Activated CD4-positive, alpha-beta T cell treated with anti-CD3 and anti-CD28 coated beads, Interleukin-2, amount 10 ng/mL, durations not matched to agents 7 days and 5 days (primary cell): Measurements from ENCODE around the gene RPS13. TPM values are rescaled to one million over a fixed set of nuclear protein-coding genes. Genes with fewer than 3 reads are reported as not detected.
"Not testable (repeated sequence)": the region's sequence is repeated elsewhere in the genome, so short reads cannot be mapped to it uniquely, and the experiment has no call there.

Experiments
- CTCF ChIA-PET: fragments of 350-600 bp; sonication (Branson Sonifier 250); formaldehyde crosslinking; loops from one replicate; lab custom pipeline; 2021; ENCODE audit warnings: antibody characterized with exemption; lab: Charles Lee
- POLR2A ChIA-PET: fragments of 350-600 bp; sonication (Branson Sonifier 250); formaldehyde crosslinking; loops from one replicate; lab custom pipeline; 2021; ENCODE audit warnings: antibody characterized with exemption; lab: Charles Lee
- DNase-seq: peaks from one replicate; pipeline ENCODE4 v3.0.0-alpha.2; 2020
- H3K27ac Mint-ChIP-seq: one replicate; pipeline ENCODE4 v1.8.0; 2021; ENCODE audit warnings: mild to moderate bottlenecking, moderate library complexity, mixed read lengths
- H3K27me3 Mint-ChIP-seq: one replicate; pipeline ENCODE4 v1.8.0; 2021; ENCODE audit warnings: mixed read lengths
- H3K36me3 Mint-ChIP-seq: one replicate; pipeline ENCODE4 v1.8.0; 2021; ENCODE audit warnings: low read depth, mixed read lengths
- H3K4me1 Mint-ChIP-seq: one replicate; pipeline ENCODE4 v1.8.0; 2021; ENCODE audit warnings: mixed read lengths
- H3K4me3 Mint-ChIP-seq: one replicate; pipeline ENCODE4 v1.8.0; 2021; ENCODE audit warnings: mild to moderate bottlenecking, moderate library complexity, mixed read lengths
- H3K9me3 Mint-ChIP-seq: one replicate; pipeline ENCODE4 v1.8.0; 2021; ENCODE audit warnings: mixed read lengths
- total RNA-seq, 2 experiments: library from RNA; stranded (reverse); gene quantifications; one replicate each; pipeline ENCODE4 v1.2.3, GENCODE V29; 2021

The RPS13 gene
- total RNA-seq, result 1,000 to 10,000 TPM in 1 of 2 experiments, 100 to 1,000 TPM in 1; 944 to 1,094 TPM

DNA sequence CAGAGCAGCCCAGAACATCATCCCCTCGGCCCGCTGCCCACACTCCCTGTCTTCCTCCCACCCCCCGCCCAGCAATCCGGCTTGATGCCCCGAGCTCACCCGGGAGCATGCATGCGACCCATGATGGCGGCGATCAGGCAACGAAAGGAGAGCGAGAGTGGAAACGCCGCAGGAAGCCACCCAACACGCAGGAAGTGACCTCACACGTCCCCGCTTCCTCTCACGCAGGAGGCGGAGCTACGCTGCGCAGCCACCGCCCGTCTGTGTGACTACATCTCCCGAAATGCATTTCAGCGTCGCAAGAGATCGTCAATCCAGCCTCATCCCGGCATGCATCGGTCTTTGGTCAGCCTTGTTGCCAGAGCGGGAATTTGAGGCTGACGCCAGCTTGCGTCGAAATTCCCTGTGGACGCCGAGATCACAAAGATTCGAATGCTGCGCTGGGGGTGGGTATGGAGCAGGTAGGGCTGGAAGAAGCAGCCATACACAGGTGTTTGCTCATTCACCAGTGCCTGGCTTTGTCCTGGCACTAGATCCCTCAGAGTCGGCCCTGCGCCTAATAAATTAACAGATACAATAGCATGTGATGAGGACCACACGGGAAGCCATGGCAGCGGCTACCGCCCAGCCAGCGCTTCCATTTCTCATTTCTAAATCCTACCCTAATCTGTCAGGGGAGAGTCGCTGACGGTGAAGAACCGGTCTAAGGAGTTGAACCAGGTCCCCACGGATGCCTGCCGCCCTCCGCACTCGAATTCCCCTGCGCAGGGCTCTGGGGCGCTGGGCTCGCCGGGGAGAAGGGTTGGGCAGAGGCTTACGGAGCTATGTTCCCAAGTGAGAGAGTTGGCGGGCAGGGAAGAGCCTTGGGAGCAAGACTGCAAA lies at the start of gene RPS13:
TSS of gene RPS13 (minus strand) at position 148 of the 882 bp plus-strand sequence. CDS start at position 122, 26 bp downstream.
- Mint-ChIP-seq H3K36me3 (peaks cover 41% of the 10 kb centered on the region), H3K27me3 (no peaks in the 10 kb centered on the region), H3K9me3 (no peaks in the 10 kb centered on the region), H3K4me1 (peaks cover 42% of the 10 kb centered on the region), H3K4me3 (peak within 1 kb of the TSS; percentile 96), H3K27ac (peak within 1 kb of the TSS; percentile 98)
- peak; percentile 96 for DNase-seq
- ChIA-PET CTCF (interaction anchor here (0.5 to 1.0 kb wide), 4 partner anchors 12 to 1244 kb away, joined by 3 to 4 read pairs (median 3); partner anchors contain the start of gene HPS5), POLR2A (interaction anchor here (0.6 to 1.0 kb wide), 5 partner anchors 13 to 1308 kb away, joined by 3 to 6 read pairs (median 5); partner anchors contain the start of gene PIK3C2A)

DNA sequence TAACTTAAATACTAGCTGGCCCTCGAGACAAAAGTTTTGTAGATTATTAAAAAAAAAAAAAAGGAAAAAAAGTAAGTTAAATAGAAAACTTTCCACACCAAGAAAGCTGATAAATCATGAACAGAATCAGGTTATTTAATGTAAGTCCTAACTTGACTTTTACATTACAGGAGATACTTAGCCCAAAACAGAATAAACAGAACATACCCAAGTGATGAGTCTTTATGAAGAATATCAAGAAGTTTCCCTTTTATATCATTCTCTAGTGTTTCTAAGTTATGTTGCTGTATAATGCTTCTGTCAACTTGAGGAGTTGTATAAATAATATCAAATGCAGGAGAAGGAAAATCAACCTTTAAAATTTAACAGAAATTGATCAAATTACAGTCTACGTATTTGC lies 44.5 kb upstream of the RPS13 start:
- ChIA-PET POLR2A (no interaction called here), CTCF (no interaction called here)
- Mint-ChIP-seq H3K27ac (no peak overlapping the region), H3K27me3 (no peaks in the 10 kb centered on the region), H3K4me1 (peaks cover 2% of the 10 kb centered on the region), H3K36me3 (peaks cover 2% of the 10 kb centered on the region), H3K4me3 (no peak overlapping the region), H3K9me3 (no peaks in the 10 kb centered on the region)
- no peak for DNase-seq

DNA sequence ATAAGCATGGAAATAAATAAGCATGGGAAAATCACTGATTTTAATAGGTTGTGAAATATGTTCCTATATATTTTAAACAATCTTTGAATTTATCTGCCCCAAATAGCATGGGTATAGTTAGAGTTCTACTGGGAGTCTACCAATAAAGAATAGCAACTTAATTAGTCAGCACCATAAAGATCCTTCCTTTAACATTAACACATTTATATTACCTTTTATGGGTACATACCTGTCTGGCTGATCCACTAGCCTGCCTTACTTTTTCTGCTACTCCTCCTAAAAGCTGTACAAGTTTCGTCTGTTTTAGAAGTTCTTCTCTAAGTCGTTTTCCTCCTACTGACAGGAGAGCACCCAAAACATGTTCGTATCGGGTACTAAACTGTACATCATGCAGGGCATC lies 39.8 kb upstream of the RPS13 start:
- Mint-ChIP-seq H3K36me3 (peaks cover 17% of the 10 kb centered on the region), H3K27me3 (no peaks in the 10 kb centered on the region), H3K27ac (no peak overlapping the region), H3K4me3 (no peak overlapping the region), H3K4me1 (peaks cover 2% of the 10 kb centered on the region), H3K9me3 (no peaks in the 10 kb centered on the region)
- ChIA-PET CTCF (interaction anchor here (0.6 kb wide), 1 partner anchor 695 kb away, joined by 4 read pairs; no protein-coding TSS in a partner anchor), POLR2A (no interaction called here)
- DNase-seq, result no peak

DNA sequence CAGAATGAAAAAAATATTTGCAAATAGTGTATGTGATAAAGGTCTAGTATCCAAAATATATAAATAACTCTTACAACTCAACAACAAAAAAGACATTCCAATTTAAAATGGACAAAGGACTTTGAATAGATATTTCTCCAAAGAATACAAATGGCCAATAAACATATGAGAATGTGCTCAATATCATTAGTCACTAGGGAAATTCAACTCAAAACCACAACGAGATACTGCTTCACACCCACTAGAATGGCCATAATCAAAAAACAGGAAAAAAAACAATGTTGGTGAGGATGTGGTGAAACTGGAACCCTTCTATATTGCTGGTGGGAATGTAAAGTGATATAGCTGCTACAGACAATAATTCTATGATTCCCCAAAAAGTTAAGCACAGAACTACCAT lies 38.6 kb upstream of the RPS13 start:
- Mint-ChIP-seq H3K27me3 (no peaks in the 10 kb centered on the region), H3K36me3 (peaks cover 17% of the 10 kb centered on the region), H3K4me1 (peaks cover 2% of the 10 kb centered on the region), H3K27ac (no peak overlapping the region), H3K9me3 (no peaks in the 10 kb centered on the region), H3K4me3 (no peak overlapping the region)
- ChIA-PET CTCF (interaction anchor here (0.6 kb wide), 2 partner anchors 13 to 1282 kb away, joined by 3 read pairs; no protein-coding TSS in a partner anchor), POLR2A (no interaction called here)
- no peak for DNase-seq

DNA sequence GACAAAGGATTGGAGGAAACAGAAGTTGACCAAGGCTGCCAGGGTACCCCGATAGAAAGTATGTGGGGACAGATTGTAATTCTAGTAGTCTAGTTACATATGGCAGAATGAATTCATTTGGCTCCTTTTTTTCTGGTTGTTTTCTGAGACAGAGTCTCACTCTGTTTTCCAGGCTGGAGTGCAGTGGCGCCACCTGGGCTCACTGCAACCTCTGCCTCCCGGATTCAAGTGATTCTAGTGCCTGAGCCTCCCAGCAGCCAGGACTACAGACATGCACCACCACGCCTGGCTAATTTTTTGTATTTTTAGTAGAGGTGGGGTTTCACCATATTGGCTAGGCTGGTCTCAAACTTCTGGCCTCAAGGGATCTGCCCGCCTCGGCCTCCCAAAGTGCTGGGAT lies 30.3 kb upstream of the RPS13 start:
- H3K27me3 Mint-ChIP-seq, POLR2A ChIA-PET, DNase-seq, H3K4me3 Mint-ChIP-seq, H3K4me1 Mint-ChIP-seq, H3K27ac Mint-ChIP-seq, H3K9me3 Mint-ChIP-seq: not testable (repeated sequence)
- H3K36me3 Mint-ChIP-seq, result peaks cover 13% of the 10 kb centered on the region
- CTCF ChIA-PET, result interaction anchor here (1.0 kb wide), 1 partner anchor 10 kb away, joined by 4 read pairs; no protein-coding TSS in a partner anchor

DNA sequence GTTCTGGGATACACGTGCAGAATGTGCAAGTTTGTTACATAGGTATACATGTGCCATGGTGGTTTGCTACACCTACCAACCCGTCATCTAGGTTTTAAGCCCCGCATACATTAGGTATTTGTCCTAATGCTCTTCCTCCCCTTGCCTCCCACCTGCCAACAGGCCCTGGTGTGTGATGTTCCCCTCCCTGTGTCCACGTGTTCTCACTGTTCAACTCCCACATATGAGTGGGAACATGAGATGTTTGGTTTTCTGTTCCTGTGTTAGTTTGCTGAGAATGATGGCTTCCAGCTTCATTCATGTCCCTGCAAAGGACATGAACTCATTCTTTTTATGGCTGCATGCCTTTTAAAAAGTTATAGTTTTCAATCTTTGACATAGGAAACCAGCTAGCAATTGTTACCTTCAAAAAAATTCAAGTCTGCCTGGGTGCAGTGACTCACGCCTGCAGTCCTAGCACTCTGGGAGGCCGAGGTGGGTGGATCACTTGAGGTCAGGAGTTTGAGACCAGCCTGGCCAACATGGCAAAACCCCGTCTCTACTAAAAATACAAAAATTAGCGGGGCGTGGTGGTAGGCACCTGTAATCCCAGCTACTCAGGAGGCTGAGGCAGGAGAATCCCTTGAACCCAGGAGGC lies 28.1 kb upstream of the RPS13 start:
- H3K9me3 Mint-ChIP-seq, H3K27ac Mint-ChIP-seq, DNase-seq, POLR2A ChIA-PET, H3K27me3 Mint-ChIP-seq, H3K4me1 Mint-ChIP-seq, H3K4me3 Mint-ChIP-seq: not testable (repeated sequence)
- CTCF ChIA-PET, result interaction anchor here (1.4 kb wide), 1 partner anchor 13 kb away, joined by 3 read pairs; no protein-coding TSS in a partner anchor
- H3K36me3 Mint-ChIP-seq, result peaks cover 14% of the 10 kb centered on the region

DNA sequence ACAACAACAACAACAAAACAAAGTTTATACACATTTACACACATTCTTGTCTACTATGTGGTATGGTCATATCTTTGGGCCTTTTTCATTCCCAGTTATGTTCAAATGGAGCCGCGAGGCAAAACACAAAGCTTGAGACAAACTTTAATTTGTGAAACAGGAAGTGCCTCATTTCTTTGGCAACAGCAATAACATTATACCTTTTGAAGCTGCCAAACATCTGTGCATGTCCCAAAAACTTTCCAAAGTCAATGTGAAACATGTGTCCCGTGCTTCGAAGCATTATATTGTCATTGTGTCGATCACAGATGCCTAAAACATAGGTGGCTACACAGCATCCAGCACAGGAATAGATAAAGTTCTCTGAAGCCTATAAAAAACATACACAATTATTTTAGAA lies 25.0 kb upstream of the RPS13 start:
- POLR2A ChIA-PET, result no interaction called here
- no peaks in the 10 kb centered on the region for H3K27me3 Mint-ChIP-seq
- no peak for DNase-seq

DNA sequence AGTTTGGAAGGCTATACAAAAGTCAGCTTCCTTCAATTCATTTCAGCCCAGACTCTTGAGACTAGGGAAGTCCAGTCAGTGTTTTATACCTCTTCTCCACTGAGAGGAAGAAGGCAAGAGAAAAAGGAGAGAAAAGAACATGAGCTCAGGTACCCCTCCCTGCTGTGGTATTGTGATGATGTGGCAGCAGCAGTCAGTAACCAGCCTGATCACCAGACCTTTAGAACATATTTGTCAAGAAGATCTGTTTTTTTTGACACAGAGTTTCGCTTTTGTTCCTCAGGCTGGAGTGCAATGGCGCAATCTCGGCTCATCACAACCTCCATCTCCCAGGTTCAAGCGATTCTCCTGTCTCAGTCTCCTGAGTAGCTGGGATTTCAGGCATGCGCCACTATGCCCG lies 21.2 kb upstream of the RPS13 start:
- Mint-ChIP-seq H3K27ac (no peak overlapping the region), H3K4me1 (peaks cover 3% of the 10 kb centered on the region), H3K4me3 (no peak overlapping the region), H3K36me3 (peaks cover 20% of the 10 kb centered on the region), H3K27me3 (no peaks in the 10 kb centered on the region), H3K9me3 (no peaks in the 10 kb centered on the region)
- CTCF ChIA-PET, result interaction anchor here (2.0 kb wide), 1 partner anchor 9 kb away, joined by 4 read pairs; no protein-coding TSS in a partner anchor
- POLR2A ChIA-PET, result no interaction called here
- no peak for DNase-seq

More for the DNA sequence above, 25.0 kb upstream of the RPS13 start:
- Mint-ChIP-seq H3K4me3 (no peak overlapping the region), H3K27ac (no peak overlapping the region), H3K9me3 (no peaks in the 10 kb centered on the region), H3K4me1 (peaks cover 3% of the 10 kb centered on the region), H3K36me3 (peaks cover 25% of the 10 kb centered on the region)
- CTCF ChIA-PET, result no interaction called here

DNA sequence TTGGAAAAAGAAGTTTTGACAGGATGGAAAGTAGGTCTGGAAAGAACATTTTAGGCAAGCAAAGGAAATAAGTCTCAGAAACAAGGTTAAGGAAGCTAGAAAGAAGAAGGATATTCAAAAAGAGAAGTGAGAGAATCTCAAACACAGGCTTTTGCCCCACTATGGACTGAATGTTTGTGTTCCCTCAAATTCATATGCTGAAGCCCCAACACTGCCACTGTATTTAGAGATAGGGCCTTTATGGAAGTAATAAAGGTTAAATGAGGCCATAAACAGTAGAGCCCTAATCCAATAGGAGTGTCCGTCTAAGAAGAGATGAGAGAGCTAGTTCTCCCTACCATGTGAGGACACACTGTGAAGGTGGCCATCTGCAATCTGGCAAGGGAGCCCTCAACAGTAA lies 20.6 kb upstream of the RPS13 start:
- Mint-ChIP-seq H3K27me3 (no peaks in the 10 kb centered on the region), H3K9me3 (no peaks in the 10 kb centered on the region), H3K36me3 (peaks cover 20% of the 10 kb centered on the region), H3K27ac (no peak overlapping the region), H3K4me1 (peaks cover 3% of the 10 kb centered on the region), H3K4me3 (no peak overlapping the region)
- DNase-seq, result no peak
- ChIA-PET POLR2A (no interaction called here), CTCF (interaction anchor here (1.2 to 2.0 kb wide), 2 partner anchors 10 to 11 kb away, joined by 3 to 4 read pairs; no protein-coding TSS in a partner anchor)

DNA sequence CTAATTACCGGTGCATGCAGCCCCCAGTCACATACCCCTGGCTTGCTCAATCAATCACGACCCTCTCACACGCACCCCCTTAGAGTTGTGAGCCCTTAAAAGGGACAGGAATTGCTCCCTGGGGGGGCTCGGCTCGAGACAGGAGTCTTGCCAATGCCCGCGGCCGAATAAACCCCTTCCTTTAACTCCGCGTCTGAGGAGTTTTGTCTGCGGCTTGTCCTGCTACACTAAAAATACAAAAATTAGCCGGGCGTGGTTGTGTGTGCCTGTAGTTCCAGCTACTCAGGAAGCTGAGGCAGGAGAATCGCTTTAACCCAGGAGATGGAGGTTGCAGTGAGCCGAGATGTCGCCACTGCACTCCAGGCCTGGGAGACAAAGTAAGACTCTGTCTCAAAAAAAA lies 8.5 kb upstream of the RPS13 start:
- H3K4me3 Mint-ChIP-seq, CTCF ChIA-PET, DNase-seq, H3K4me1 Mint-ChIP-seq, H3K36me3 Mint-ChIP-seq, H3K27ac Mint-ChIP-seq, H3K9me3 Mint-ChIP-seq, H3K27me3 Mint-ChIP-seq, POLR2A ChIA-PET: not testable (repeated sequence)

DNA sequence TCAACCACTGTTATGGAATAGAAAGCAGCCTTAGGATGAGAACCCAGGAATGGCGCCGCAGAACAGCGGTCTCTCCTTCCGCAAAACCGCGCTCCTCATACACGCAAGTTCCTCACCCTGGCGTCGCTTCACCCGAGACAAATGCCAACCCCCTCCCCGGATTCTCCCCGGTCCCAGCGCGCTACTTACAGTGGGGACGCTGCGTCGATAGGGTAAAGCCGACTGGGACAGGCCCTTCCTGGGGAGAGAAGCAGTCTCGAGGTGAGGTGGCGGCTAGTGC lies 287 bp downstream of the RPS13 start:
- DNase-seq, result no peak
- Mint-ChIP-seq H3K27me3 (no peaks in the 10 kb centered on the region), H3K27ac (peak overlapping the region; percentile 98), H3K4me1 (peaks cover 42% of the 10 kb centered on the region), H3K36me3 (peaks cover 41% of the 10 kb centered on the region), H3K4me3 (peak overlapping the region; percentile 96), H3K9me3 (no peaks in the 10 kb centered on the region)
- ChIA-PET CTCF (no interaction called here), POLR2A (interaction anchor here (0.6 to 1.0 kb wide), 2 partner anchors 12 to 130 kb away, joined by 4 to 5 read pairs; partner anchors contain the start of gene PIK3C2A)

DNA sequence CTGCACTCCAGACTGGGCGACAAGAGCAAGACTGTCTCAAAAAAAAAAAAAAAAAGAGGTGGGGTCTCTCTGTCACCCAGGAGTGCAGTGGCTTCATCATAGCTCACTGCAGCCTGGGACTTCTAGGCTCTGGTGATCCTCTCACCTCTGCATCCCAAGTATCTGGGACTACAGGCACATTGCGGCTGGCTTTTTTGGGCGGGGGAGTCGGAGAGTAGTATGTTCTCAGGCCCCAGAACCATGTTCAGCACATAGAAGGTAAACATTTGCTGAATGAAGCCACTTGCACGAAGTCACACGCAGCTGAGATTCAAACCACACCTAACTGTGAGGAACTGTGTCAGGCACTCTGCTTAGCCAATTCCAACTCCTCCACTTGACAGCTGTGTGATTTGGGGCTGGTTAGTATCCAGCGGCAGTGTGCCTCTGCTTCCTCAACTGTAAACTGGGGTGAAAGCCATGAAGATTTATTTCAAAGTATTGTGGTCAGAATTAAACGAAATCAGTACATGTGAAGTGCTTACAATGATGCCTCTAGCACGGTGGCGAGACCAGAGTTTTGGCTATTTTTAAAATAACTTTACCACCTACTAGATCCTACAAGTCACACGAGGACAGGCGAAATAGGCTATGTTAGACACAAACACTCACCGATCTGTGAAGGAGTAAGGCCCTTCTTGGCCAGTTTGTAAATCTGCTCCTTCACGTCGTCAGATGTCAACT lies 789 bp downstream of the RPS13 start:
- no peaks in the 10 kb centered on the region for H3K9me3 Mint-ChIP-seq
- peak; percentile 12 for DNase-seq
- H3K4me1 Mint-ChIP-seq, result peaks cover 42% of the 10 kb centered on the region
- H3K4me3 Mint-ChIP-seq, result peak overlapping the region; percentile 96
- POLR2A ChIA-PET, result interaction anchor here (0.6 kb wide), 1 partner anchor 12 kb away, joined by 5 read pairs; no protein-coding TSS in a partner anchor
- peaks cover 41% of the 10 kb centered on the region for H3K36me3 Mint-ChIP-seq
- CTCF ChIA-PET, result interaction anchor here (1.4 kb wide), 1 partner anchor 13 kb away, joined by 3 read pairs; no protein-coding TSS in a partner anchor
- peak overlapping the region; percentile 98 for H3K27ac Mint-ChIP-seq
- no peaks in the 10 kb centered on the region for H3K27me3 Mint-ChIP-seq
